ENCODE measurements around the gene SLC2A1. TPM values are rescaled to one million over a fixed set of nuclear protein-coding genes. Genes with fewer than 3 reads are reported as not detected.
A peak's percentile ranks its signal among the peaks of the same experiment; 100 is the strongest.

SLC2A1 gene
- polyA plus RNA-seq, 1 donor (not counting 4 experiments of a cell fraction or from before 2014, with no cell fraction given) = 689 TPM

DNA sequence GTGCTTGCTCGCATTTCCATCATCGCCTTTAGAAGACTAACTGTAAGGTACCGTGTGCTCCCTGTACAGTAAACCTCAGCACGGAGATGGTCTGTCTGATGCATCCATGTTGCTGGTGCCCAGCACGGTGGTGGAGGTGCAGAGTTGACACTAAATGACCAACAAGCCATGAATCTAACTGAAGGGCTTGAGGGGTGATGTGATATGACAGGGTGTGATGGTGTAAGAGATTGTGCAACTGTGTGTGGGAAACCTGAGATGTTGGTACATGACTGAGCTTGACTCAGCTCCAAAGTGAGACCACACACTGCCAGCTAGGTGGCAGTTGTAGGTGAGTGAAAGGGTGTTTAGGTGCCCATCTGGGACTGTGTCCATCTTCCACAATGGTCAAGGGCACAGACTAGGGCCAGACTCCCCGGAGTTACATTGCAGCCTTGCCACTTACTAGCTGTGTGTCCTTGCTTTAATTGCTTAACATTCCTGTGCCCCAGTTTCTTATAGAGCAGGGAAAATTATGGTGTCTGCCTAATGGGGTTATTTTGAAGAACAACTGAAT lies 21.4 kb downstream of the SLC2A1 start:
- peaks cover 25% of the 10 kb centered on the region for H4K20me1 ChIP-seq (ENCODE audit: control insufficient read depth, extremely low read depth, insufficient read depth, low read length)
- H3K36me3 ChIP-seq (ENCODE audit: control insufficient read depth in 2 of 2, extremely low read depth in 1 of 2, insufficient read depth in 2 of 2, low read length in 2 of 2) = peaks cover 38 to 79% of the 10 kb centered on the region in 2 experiments
- TF ChIP-seq EZH2 (IDR thresholded peaks at IDR 0.05; ENCODE audit: low read length) = no peak
- TF ChIP-seq, protein P1, sequence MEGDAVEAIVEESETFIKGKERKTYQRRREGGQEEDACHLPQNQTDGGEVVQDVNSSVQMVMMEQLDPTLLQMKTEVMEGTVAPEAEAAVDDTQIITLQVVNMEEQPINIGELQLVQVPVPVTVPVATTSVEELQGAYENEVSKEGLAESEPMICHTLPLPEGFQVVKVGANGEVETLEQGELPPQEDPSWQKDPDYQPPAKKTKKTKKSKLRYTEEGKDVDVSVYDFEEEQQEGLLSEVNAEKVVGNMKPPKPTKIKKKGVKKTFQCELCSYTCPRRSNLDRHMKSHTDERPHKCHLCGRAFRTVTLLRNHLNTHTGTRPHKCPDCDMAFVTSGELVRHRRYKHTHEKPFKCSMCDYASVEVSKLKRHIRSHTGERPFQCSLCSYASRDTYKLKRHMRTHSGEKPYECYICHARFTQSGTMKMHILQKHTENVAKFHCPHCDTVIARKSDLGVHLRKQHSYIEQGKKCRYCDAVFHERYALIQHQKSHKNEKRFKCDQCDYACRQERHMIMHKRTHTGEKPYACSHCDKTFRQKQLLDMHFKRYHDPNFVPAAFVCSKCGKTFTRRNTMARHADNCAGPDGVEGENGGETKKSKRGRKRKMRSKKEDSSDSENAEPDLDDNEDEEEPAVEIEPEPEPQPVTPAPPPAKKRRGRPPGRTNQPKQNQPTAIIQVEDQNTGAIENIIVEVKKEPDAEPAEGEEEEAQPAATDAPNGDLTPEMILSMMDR (optimal IDR thresholded peaks at IDR 0.05 in 1 of 3, IDR thresholded peaks at IDR 0.05 in 1 of 3, conservative IDR thresholded peaks at IDR 0.05 in 1 of 3; ENCODE audit: extremely low read depth in 1 of 3, insufficient read depth in 2 of 3, low read length in 3 of 3) = peak in 2 of 3 experiments; percentile 19 to 60
- peak overlapping the region in 1 of 3 experiments; percentile 17 for H3K4me3 ChIP-seq (ENCODE audit: control insufficient read depth in 2 of 3, extremely low read depth in 1 of 3, insufficient read depth in 2 of 3, low read depth in 1 of 3, low read length in 3 of 3)
- H3K4me1 ChIP-seq (ENCODE audit: control insufficient read depth, extremely low read depth, insufficient read depth, low read length) = peaks cover 100% of the 10 kb centered on the region
- peaks cover 82% of the 10 kb centered on the region for H3K79me2 ChIP-seq (ENCODE audit: control insufficient read depth, insufficient read depth, low read length)
- peak overlapping the region; percentile 71 for H3K9ac ChIP-seq (ENCODE audit: control insufficient read depth, extremely low read depth, insufficient read depth, low read length)
- H3K9me3 ChIP-seq (ENCODE audit: control insufficient read depth, low read depth, low read length) = no peaks in the 10 kb centered on the region
- dilution Hi-C loops (cut with MboI; ENCODE audit: extremely low pct_ligation_motif_present, low sequenced_read_pairs) = no loop called here
- H3K27me3 ChIP-seq (ENCODE audit: control insufficient read depth, extremely low read depth, insufficient read depth, low read length) = no peaks in the 10 kb centered on the region
- peak overlapping the region; percentile 61 for H3K4me2 ChIP-seq (ENCODE audit: control insufficient read depth, extremely low read depth, insufficient read depth, low read depth, low read length)
- DNase-seq (ENCODE audit: low read depth, low spot score) (peak; percentile 79), FAIRE-seq (peak; percentile 97)
- peak overlapping the region; percentile 96 for H3K27ac ChIP-seq (ENCODE audit: control insufficient read depth, insufficient read depth, low read length)
- no peak overlapping the region for H2AFZ ChIP-seq (ENCODE audit: control insufficient read depth, low read length)
- peaks cover 21% of the 10 kb centered on the region for H3K9me1 ChIP-seq (ENCODE audit: control insufficient read depth, extremely low read depth, insufficient read depth, low read length)

DNA sequence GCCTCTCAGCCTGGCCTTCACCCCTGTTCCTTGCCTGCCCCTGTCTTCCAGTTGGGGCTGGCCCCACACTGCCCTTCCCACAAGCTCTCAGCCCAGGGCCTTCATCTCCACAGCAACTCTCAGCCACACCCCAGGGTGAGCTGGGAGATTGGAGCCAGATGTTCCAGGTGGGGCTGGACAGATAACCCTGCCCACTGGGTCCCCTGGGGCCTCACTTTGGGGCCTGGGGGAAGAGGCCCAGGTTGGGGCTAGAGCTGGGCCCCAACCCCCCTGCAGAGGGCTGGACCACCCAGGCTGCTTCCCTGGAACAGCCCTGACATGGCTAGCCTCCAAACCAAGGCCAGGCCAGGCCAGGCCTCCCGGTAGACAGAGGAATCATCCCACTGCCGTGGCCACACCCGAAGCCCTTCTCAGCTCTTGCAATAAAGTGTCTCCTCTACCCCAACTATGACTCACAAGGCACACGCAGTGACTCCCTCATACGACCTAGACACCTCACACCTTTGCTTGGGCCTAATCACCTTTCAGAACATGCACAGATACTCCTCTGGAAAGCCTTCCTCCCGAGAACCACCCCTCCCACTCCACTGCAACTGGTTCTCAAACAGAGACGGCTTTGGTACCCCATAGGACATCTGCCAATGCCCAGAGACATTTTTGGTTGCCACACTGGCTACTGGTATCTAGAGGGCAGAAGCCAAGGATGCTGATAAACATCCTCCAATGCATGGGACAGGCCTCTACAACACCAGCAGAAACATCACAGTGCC lies 22.2 kb downstream of the SLC2A1 start:
- peaks cover 31% of the 10 kb centered on the region for H4K20me1 ChIP-seq (ENCODE audit: control insufficient read depth, extremely low read depth, insufficient read depth, low read length)
- DNase-seq (ENCODE audit: low read depth, low spot score) = peak; percentile 92
- dilution Hi-C loops (cut with MboI; ENCODE audit: extremely low pct_ligation_motif_present, low sequenced_read_pairs) = no loop called here
- H3K9me1 ChIP-seq (ENCODE audit: control insufficient read depth, extremely low read depth, insufficient read depth, low read length) = peaks cover 21% of the 10 kb centered on the region
- peak overlapping the region; percentile 96 for H3K27ac ChIP-seq (ENCODE audit: control insufficient read depth, insufficient read depth, low read length)
- no peaks in the 10 kb centered on the region for H3K9me3 ChIP-seq (ENCODE audit: control insufficient read depth, low read depth, low read length)
- peak overlapping the region in 1 of 3 experiments; percentile 17 for H3K4me3 ChIP-seq (ENCODE audit: control insufficient read depth in 2 of 3, extremely low read depth in 1 of 3, insufficient read depth in 2 of 3, low read depth in 1 of 3, low read length in 3 of 3)
- H3K4me1 ChIP-seq (ENCODE audit: control insufficient read depth, extremely low read depth, insufficient read depth, low read length) = peaks cover 100% of the 10 kb centered on the region
- H3K79me2 ChIP-seq (ENCODE audit: control insufficient read depth, insufficient read depth, low read length) = peaks cover 86% of the 10 kb centered on the region
- peak overlapping the region; percentile 71 for H3K9ac ChIP-seq (ENCODE audit: control insufficient read depth, extremely low read depth, insufficient read depth, low read length)
- H2AFZ ChIP-seq (ENCODE audit: control insufficient read depth, low read length) = no peak overlapping the region
- H3K27me3 ChIP-seq (ENCODE audit: control insufficient read depth, extremely low read depth, insufficient read depth, low read length) = no peaks in the 10 kb centered on the region
- TF ChIP-seq EZH2 (IDR thresholded peaks at IDR 0.05; ENCODE audit: low read length) = no peak
- TF ChIP-seq, protein P1 (optimal IDR thresholded peaks at IDR 0.05 in 1 of 3, IDR thresholded peaks at IDR 0.05 in 1 of 3, conservative IDR thresholded peaks at IDR 0.05 in 1 of 3; ENCODE audit: extremely low read depth in 1 of 3, insufficient read depth in 2 of 3, low read length in 3 of 3) = no peak
- H3K4me2 ChIP-seq (ENCODE audit: control insufficient read depth, extremely low read depth, insufficient read depth, low read depth, low read length) = peak overlapping the region; percentile 61
- peaks cover 36 to 77% of the 10 kb centered on the region in 2 experiments for H3K36me3 ChIP-seq (ENCODE audit: control insufficient read depth in 2 of 2, extremely low read depth in 1 of 2, insufficient read depth in 2 of 2, low read length in 2 of 2)
- peak; percentile 88 for FAIRE-seq
